Activated naive CD8-positive, alpha-beta T cell treated with anti-CD3 and anti-CD28 coated beads, Interleukin-2, amount 10 ng/mL, durations not matched to agents 7 days and 5 days (primary cell): ENCODE measurements around the gene FERMT1. TPM values are rescaled to one million over a fixed set of nuclear protein-coding genes. Genes with fewer than 3 reads are reported as not detected.
"Not testable (repeated sequence)": the region's sequence is repeated elsewhere in the genome, so short reads cannot be mapped to it uniquely, and the experiment has no call there.

Experiments
- ATAC-seq: fragments of 150-1000 bp; cut with Tn5 transposase; one replicate; pipeline ENCODE4 v1.10.0; 2021; ENCODE audit warnings: low read depth, moderate library complexity
- POLR2A ChIA-PET: fragments of 350-600 bp; sonication (Branson Sonifier 250); formaldehyde crosslinking; loops from one replicate; lab custom pipeline; 2021; ENCODE audit warnings: antibody characterized with exemption; lab: Charles Lee
- DNase-seq: peaks from one replicate; pipeline ENCODE4 v3.0.0; 2021
- H3K27ac Mint-ChIP-seq: one replicate; pipeline ENCODE4 v1.8.0; 2022; ENCODE audit warnings: mild to moderate bottlenecking, mixed read lengths
- H3K27me3 Mint-ChIP-seq: one replicate; pipeline ENCODE4 v1.8.0; 2022; ENCODE audit warnings: mild to moderate bottlenecking, moderate library complexity, mixed read lengths
- H3K36me3 Mint-ChIP-seq: one replicate; pipeline ENCODE4 v1.8.0; 2021; ENCODE audit warnings: mild to moderate bottlenecking, mixed read lengths
- H3K4me1 Mint-ChIP-seq: one replicate; pipeline ENCODE4 v1.8.0; 2021; ENCODE audit warnings: mixed read lengths
- H3K4me3 Mint-ChIP-seq: one replicate; pipeline ENCODE4 v1.8.0; 2022; ENCODE audit warnings: mild to moderate bottlenecking, moderate library complexity, mixed read lengths
- H3K9me3 Mint-ChIP-seq: one replicate; pipeline ENCODE4 v1.8.0; 2021; ENCODE audit warnings: mixed read lengths
- total RNA-seq, 2 experiments: library from RNA; stranded (reverse); gene quantifications; one replicate each; pipeline ENCODE4 v1.2.3, GENCODE V29; 2021

FERMT1 gene
- total RNA-seq, 2 experiments from 2014 or later, result not detected

DNA sequence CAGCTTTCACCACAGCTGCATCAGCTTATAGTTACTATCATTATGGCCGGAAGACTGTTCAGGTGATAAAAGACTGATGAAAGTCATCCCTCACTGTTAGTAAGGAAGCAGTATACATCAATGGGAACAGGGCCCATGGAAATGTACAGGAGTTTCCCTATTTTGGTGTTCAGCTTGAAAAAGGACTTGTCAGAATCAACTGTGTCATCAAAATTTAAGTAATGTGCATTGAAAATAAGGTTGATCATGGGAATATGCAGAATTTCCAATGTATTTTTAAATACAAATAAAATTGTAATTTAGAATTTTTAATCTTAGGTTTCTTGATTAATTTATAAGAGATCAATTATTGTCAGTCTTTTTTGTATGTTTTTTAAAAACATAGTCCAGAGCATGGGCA, 85.7 kb downstream of the FERMT1 start:
- Mint-ChIP-seq H3K27ac (no peak overlapping the region), H3K4me3 (no peak overlapping the region), H3K36me3 (peaks cover 18% of the 10 kb centered on the region), H3K27me3 (no peaks in the 10 kb centered on the region), H3K9me3 (no peaks in the 10 kb centered on the region), H3K4me1 (peaks cover 5% of the 10 kb centered on the region)
- POLR2A ChIA-PET, result no interaction called here
- DNase-seq (no peak), ATAC-seq (no peak)

DNA sequence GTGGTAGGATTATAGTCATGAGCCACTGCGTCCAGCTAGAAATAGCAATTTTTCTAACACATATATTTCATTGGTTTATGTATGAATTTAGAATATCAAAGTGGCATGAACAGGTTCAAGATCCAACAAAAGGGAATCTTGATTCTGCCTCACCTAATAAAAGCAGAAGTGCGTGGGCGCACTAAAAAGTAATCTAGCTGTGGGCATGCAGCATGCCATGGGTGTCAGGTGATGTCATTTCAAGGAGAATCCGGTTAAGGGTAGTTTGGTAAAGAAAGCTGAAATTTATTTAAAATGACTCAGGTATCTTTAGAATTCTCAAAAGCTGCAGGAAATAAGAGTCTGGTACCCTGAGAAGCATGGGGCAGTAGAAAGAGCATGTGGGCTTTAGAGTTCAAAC, 86.6 kb downstream of the FERMT1 start:
- Mint-ChIP-seq H3K27ac (no peak overlapping the region), H3K4me3 (no peak overlapping the region), H3K36me3 (peaks cover 18% of the 10 kb centered on the region), H3K27me3 (no peaks in the 10 kb centered on the region), H3K9me3 (no peaks in the 10 kb centered on the region), H3K4me1 (peaks cover 5% of the 10 kb centered on the region)
- POLR2A ChIA-PET, result no interaction called here
- DNase-seq (no peak), ATAC-seq (no peak)

DNA sequence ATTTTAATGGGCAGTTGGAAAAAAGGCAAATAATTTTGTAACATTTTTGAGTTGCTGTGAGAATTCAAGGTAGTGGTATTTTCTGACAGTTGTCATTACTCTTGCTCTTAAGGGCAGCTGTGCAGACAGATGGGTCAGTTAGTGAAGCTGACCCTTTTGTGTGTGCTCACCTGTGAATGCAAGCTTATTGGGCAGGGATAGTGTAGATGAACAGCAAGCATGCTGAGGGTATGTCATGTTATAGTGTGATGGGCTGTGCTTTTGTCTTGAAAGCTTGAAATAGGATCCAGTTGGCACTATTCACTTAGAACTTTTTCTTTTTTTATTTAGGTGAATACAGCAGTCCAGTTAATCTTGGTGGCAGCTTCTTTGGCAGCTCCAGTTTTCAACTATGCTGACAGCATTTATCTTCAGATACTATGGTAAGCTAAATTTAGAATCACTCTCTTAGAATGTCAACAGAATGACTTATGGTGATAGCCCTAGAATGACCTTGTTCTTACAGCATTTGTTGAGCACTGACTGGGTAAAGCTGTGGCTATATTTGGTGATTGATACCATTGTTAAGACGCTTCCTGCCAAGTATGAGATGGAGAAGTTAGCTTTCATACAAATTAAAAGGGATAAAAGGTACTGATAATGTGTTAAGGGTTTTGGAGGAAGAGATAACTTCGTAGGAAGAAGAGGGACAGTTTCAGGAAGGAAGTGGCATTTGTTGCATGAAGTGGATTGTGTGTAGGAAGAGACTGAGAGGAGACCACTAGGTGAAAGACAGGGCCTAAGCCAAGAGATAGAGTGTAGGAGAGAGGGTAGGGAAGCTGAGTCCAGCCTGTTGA, 88.5 kb downstream of the FERMT1 start:
- peaks cover 12% of the 10 kb centered on the region for H3K4me1 Mint-ChIP-seq
- ATAC-seq, result no peak
- H3K4me3 Mint-ChIP-seq, result no peak overlapping the region
- peak overlapping the region; percentile 57 for H3K27ac Mint-ChIP-seq
- H3K27me3 Mint-ChIP-seq, result no peaks in the 10 kb centered on the region
- DNase-seq, result no peak
- POLR2A ChIA-PET, result no interaction called here
- H3K36me3 Mint-ChIP-seq, result peaks cover 12% of the 10 kb centered on the region
- no peaks in the 10 kb centered on the region for H3K9me3 Mint-ChIP-seq

DNA sequence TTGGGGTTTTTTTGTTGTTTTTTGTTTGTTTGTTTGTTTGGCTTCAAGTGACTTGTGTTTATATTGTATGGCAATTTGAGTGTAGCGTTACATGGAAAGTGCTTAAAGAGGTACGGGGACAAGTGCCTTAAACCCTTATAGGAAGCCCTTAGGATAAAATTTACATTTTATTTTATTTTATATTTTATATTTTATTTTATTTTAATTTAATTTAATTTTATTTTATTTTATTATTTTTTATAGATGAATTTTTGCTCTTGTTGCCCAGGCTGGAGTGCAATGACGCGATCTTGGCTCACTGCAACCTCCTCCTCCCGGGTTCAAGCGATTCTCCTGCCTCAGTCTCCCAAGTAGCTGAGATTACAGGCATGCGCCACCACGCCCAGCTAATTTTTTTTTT, 89.9 kb downstream of the FERMT1 start:
- ATAC-seq, H3K27me3 Mint-ChIP-seq, H3K4me3 Mint-ChIP-seq, DNase-seq, POLR2A ChIA-PET, H3K9me3 Mint-ChIP-seq, H3K27ac Mint-ChIP-seq: not testable (repeated sequence)
- H3K4me1 Mint-ChIP-seq, result peaks cover 17% of the 10 kb centered on the region
- peaks cover 12% of the 10 kb centered on the region for H3K36me3 Mint-ChIP-seq

DNA sequence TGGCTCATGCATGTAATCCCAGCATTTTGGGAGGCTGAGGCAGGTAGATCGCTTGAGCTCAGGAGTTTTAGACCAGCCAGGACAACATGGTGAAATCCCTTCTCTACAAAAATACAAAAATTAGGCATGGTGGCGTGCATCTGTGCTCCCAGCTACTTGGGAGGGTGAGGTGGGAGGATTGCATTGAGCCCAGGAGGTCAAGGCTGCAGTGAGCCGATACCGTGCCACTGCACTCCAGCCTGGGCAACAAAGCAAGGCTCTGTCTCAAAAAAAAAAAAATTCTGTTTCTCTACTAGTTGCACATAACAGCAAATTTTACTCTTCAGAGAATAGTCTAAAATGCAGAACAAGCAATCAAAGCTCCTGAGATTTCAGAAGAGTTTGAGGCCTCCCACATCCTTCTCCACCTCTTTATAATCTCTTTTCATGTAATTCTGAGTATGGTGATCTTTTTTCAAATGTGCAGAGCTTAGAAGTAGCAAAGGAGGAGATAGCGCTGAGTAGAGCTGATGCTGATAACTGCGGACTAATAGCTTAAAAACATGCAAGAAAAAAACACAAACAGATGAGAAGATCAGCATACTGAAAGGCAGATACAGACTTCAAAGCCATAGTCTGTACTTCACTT, 92.3 kb downstream of the FERMT1 start:
- POLR2A ChIA-PET, result no interaction called here
- H3K27me3 Mint-ChIP-seq, result no peaks in the 10 kb centered on the region
- H3K36me3 Mint-ChIP-seq, result peaks cover 21% of the 10 kb centered on the region
- ATAC-seq, result no peak
- no peaks in the 10 kb centered on the region for H3K9me3 Mint-ChIP-seq
- no peak overlapping the region for H3K4me3 Mint-ChIP-seq
- H3K27ac Mint-ChIP-seq, result no peak overlapping the region
- DNase-seq, result no peak
- H3K4me1 Mint-ChIP-seq, result peaks cover 28% of the 10 kb centered on the region

DNA sequence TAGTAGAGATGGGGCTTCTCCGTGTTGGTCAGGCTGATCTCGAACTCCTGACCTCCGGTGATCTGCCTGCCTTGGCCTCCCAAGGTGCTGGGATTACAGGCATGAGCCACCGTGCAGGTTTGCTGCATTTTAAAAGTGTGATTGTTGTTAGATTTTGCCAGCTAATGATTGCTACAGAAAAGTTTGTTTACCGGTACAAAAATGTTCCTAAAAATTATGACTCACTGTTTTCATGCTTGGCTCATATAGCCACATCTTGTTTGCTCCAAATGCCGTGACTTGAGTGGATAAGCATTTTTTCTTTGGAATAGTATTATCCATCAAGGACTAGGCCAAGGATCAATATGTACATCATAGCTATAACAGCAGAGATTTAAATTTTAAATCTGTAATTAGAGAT, 93.3 kb downstream of the FERMT1 start:
- H3K9me3 Mint-ChIP-seq, result no peaks in the 10 kb centered on the region
- no peak overlapping the region for H3K4me3 Mint-ChIP-seq
- H3K27ac Mint-ChIP-seq, result no peak overlapping the region
- peaks cover 27% of the 10 kb centered on the region for H3K36me3 Mint-ChIP-seq
- POLR2A ChIA-PET, result interaction anchor here (0.5 kb wide), 1 partner anchor 16 kb away, joined by 3 read pairs; no protein-coding TSS in a partner anchor
- peaks cover 27% of the 10 kb centered on the region for H3K4me1 Mint-ChIP-seq
- ATAC-seq (no peak), DNase-seq (no peak)
- H3K27me3 Mint-ChIP-seq, result no peaks in the 10 kb centered on the region

DNA sequence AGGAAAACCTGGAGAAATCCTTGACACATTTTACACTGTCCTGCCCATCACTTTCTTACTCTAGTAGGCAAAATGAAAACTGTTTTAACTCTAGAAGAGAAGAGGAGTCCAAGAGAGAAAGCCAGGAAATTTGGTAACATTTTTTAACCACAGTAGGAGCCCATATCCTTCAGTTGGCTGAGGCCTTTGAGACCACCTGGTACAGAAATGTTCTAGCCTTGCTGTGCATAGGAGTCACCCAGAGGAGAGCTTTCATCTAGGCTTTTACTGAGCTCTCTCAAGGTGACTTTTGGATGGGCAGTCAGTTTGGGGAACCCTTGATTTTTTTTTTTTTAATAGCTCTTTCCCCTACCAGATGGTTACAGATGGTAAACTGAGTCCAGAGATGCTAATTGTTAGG, 94.0 kb downstream of the FERMT1 start:
- no peaks in the 10 kb centered on the region for H3K27me3 Mint-ChIP-seq
- peaks cover 32% of the 10 kb centered on the region for H3K36me3 Mint-ChIP-seq

DNA sequence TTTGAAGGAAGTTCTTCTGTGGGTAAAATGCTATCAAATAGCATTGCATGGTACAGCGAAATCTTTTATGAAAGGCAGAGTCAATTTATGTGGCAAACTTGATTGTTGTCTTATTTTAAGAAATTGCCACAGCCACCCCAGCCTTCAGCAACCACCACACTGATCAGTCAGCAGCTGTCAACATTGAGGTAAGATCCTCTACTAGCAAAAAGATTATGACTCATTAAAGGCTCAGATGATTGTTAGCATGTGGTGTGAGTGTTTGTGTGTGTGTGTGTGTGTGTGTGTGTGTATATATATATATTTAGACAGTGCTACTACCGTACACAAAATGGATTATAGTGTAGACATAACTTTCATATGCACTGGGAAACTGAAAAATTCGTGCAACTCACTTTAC, 96.8 kb downstream of the FERMT1 start:
- Mint-ChIP-seq H3K9me3 (no peaks in the 10 kb centered on the region), H3K4me1 (peaks cover 28% of the 10 kb centered on the region), H3K27me3 (no peaks in the 10 kb centered on the region), H3K27ac (no peak overlapping the region), H3K36me3 (peaks cover 45% of the 10 kb centered on the region), H3K4me3 (no peak overlapping the region)
- ATAC-seq (peak; percentile 71), DNase-seq (no peak)
- POLR2A ChIA-PET, result no interaction called here

More for the DNA sequence above, 94.0 kb downstream of the FERMT1 start:
- ATAC-seq, result no peak
- Mint-ChIP-seq H3K9me3 (no peaks in the 10 kb centered on the region), H3K27ac (no peak overlapping the region), H3K4me3 (no peak overlapping the region), H3K4me1 (peaks cover 26% of the 10 kb centered on the region)
- POLR2A ChIA-PET, result no interaction called here
- no peak for DNase-seq

Other genes with a start within 250 kb of the FERMT1 start
- gene CHGB, start 211.5 kb downstream of the FERMT1 start, total RNA-seq, result under 1 TPM in 1 of 2 experiments, not detected in 1; 0.17 TPM
- 10 to 100 TPM; 14.7 to 15.1 TPM for gene TRMT6, start 172.5 kb downstream of the FERMT1 start, total RNA-seq
- gene MCM8, start 172.4 kb downstream of the FERMT1 start, total RNA-seq, result 10 to 100 TPM; 22.6 to 23.5 TPM
- gene CRLS1, start 116.9 kb downstream of the FERMT1 start, total RNA-seq, result 10 to 100 TPM; 24.6 to 26.3 TPM
- gene LRRN4, start 69.0 kb downstream of the FERMT1 start, total RNA-seq, result not detected